OCI-LY7 (cell line): Measurements from ENCODE around the gene PURA. TPM values are rescaled to one million over a fixed set of nuclear protein-coding genes. Genes with fewer than 3 reads are reported as not detected.

Experiments used
- BruUV-seq: library from RNA; stranded (reverse); fragments of 400-500 nt; replicated peaks from 2 replicates; lab custom pipeline; 2021; lab: Mats Ljungman, UMichigan
- CTCF ChIA-PET: fragments of 300-600 bp; sonication (Branson Sonifier 250); formaldehyde crosslinking; loops from one replicate; lab custom pipeline; 2022; ENCODE audit warnings: antibody characterized with exemption; ENCODE audit not compliant: unreplicated experiment; lab: Charles Lee
- POLR2A ChIA-PET: fragments of 300-600 bp; sonication (Branson Sonifier 250); formaldehyde crosslinking; loops from one replicate; lab custom pipeline; 2022; ENCODE audit warnings: antibody characterized with exemption; lab: Charles Lee
- DNase-seq: peaks from one replicate; pipeline ENCODE4 v3.0.0-alpha.2; 2015; ENCODE audit warnings: low spot score
- H2AFZ ChIP-seq: fragments of 200-600 bp; sonication (generic), shearing (Covaris generic); 2 replicates; pipeline ENCODE4 v1.6.1; 2014; ENCODE audit warnings: mild to moderate bottlenecking, antibody characterized with exemption, low read length, moderate library complexity
- H3K27ac ChIP-seq: fragments of 200-600 bp; sonication (generic); 2 replicates; pipeline ENCODE4 v1.5.1; 2014; ENCODE audit warnings: mixed run types, low read depth, mild to moderate bottlenecking, moderate library complexity, low read length, inconsistent platforms; ENCODE audit not compliant: poor library complexity, severe bottlenecking
- H3K36me3 ChIP-seq: fragments of 200-600 bp; sonication (generic); 2 replicates; pipeline ENCODE4 v1.6.1; 2014; ENCODE audit warnings: mild to moderate bottlenecking, antibody characterized with exemption, low read length, moderate library complexity, mixed read lengths; ENCODE audit not compliant: insufficient read depth
- H3K4me1 ChIP-seq: fragments of 200-600 bp; sonication (generic); 2 replicates; pipeline ENCODE4 v1.5.1; 2014; ENCODE audit warnings: mild to moderate bottlenecking, low read length; ENCODE audit not compliant: insufficient read depth, poor library complexity, severe bottlenecking
- H3K4me2 ChIP-seq: fragments of 200-600 bp; sonication (generic); 2 replicates; pipeline ENCODE4 v1.6.1; 2014; ENCODE audit warnings: mild to moderate bottlenecking, low read length
- H3K4me3 ChIP-seq: fragments of 200-600 bp; sonication (generic); 2 replicates; pipeline ENCODE4 v1.5.1; 2014; ENCODE audit warnings: mild to moderate bottlenecking, low read depth, low read length; ENCODE audit not compliant: poor library complexity, severe bottlenecking
- H3K79me2 ChIP-seq: fragments of 200-600 bp; sonication (generic); 2 replicates; pipeline ENCODE4 v1.6.1; 2016; ENCODE audit warnings: low read depth, mild to moderate bottlenecking, low read length, moderate library complexity, mixed read lengths; ENCODE audit not compliant: insufficient read depth
- H3K9me2 ChIP-seq: fragments of 200-600 bp; sonication (generic); 2 replicates; pipeline ENCODE4 v1.6.1; 2016; ENCODE audit warnings: mild to moderate bottlenecking, low read length, mixed read lengths; ENCODE audit not compliant: insufficient read depth
- H3K9me3 ChIP-seq: fragments of 200-600 bp; sonication (generic); 2 replicates; pipeline ENCODE4 v1.6.1; 2014; ENCODE audit warnings: mild to moderate bottlenecking, mixed run types, low read length, mixed read lengths
- H4K20me1 ChIP-seq: fragments of 200-600 bp; sonication (generic); 2 replicates; pipeline ENCODE4 v1.6.1; 2014; ENCODE audit warnings: mild to moderate bottlenecking, antibody characterized with exemption, low read length, moderate library complexity, mixed read lengths; ENCODE audit not compliant: insufficient read depth
- EZH2phosphoT487 ChIP-seq: fragments of 200-600 bp; sonication (generic); IDR thresholded peaks from 2 replicates; pipeline ENCODE4 v1.6.1; 2018; ENCODE audit warnings: low read depth, borderline replicate concordance, mild to moderate bottlenecking, mixed run types, antibody characterized with exemption, low read length, moderate library complexity, mixed read lengths
- intact Hi-C: fragments of 100-400 bp; cut with micrococcal nuclease; formaldehyde crosslinking; loops from one replicate; pipeline ENCODE4 v1.10.0; 2022; ENCODE audit not compliant: unreplicated experiment
- total RNA-seq, 2 experiments: library from RNA; depleted of rRNA in 1 of 2; stranded (reverse); fragments of >200 nt in 1 of 2; shearing (Covaris generic) in 1 of 2; gene quantifications; 2 replicates each; pipeline ENCODE4 v1.2.3, GENCODE V29; 2014 to 2022
- TF ChIP-seq, protein P1 (sequence below): fragments of 200-600 bp; sonication (generic); conservative IDR thresholded peaks from 2 replicates; pipeline ENCODE4 v1.5.1; 2014; ENCODE audit warnings: mild to moderate bottlenecking, antibody characterized with exemption, low read length, moderate library complexity, mixed read lengths

Gene PURA
- total RNA-seq, 2 experiments from 2014 or later, result 19.0 to 19.7 TPM

DNA sequence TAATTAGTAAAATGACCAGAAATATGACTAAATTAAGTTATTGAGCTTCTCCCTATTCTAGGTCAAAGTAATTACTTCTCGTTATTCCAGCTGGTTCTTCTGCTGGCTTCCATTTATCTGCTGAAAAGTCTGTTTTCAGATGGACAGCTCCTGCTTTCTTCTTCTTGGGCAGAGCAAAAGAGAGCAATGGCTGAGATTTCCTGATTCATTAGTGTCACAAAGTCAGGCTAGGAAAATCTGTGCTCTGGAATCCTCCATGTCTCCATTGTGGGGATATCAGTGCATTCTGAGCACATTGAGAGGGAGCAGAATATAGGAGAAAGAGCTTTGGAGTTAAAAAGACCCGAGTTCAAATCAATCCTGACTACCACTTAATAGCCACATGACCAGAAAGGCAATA lies 37.1 kb upstream of the PURA start:
- Histone ChIP-seq H3K4me2 (no peak overlapping the region), H3K79me2 (no peaks in the 10 kb centered on the region), H3K9me2 (no peaks in the 10 kb centered on the region), H4K20me1 (no peaks in the 10 kb centered on the region), H3K36me3 (no peaks in the 10 kb centered on the region), H3K4me3 (no peak overlapping the region), H3K9me3 (no peaks in the 10 kb centered on the region), H3K27ac (no peak overlapping the region), H2AFZ (no peak overlapping the region), H3K4me1 (no peaks in the 10 kb centered on the region)
- DNase-seq, result no peak
- POLR2A ChIA-PET, result no interaction called here
- TF ChIP-seq, protein P1, sequence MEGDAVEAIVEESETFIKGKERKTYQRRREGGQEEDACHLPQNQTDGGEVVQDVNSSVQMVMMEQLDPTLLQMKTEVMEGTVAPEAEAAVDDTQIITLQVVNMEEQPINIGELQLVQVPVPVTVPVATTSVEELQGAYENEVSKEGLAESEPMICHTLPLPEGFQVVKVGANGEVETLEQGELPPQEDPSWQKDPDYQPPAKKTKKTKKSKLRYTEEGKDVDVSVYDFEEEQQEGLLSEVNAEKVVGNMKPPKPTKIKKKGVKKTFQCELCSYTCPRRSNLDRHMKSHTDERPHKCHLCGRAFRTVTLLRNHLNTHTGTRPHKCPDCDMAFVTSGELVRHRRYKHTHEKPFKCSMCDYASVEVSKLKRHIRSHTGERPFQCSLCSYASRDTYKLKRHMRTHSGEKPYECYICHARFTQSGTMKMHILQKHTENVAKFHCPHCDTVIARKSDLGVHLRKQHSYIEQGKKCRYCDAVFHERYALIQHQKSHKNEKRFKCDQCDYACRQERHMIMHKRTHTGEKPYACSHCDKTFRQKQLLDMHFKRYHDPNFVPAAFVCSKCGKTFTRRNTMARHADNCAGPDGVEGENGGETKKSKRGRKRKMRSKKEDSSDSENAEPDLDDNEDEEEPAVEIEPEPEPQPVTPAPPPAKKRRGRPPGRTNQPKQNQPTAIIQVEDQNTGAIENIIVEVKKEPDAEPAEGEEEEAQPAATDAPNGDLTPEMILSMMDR, result no peak
- no peak for TF ChIP-seq EZH2phosphoT487
- intact Hi-C loops, result no loop called here
- CTCF ChIA-PET, result no interaction called here
- no TSS peak for BruUV-seq

GRCh38 chr5:140083120-140083519 lies 30.8 kb upstream of the PURA start:
- no TSS peak for BruUV-seq
- TF ChIP-seq, protein P1, result no peak
- no peak for TF ChIP-seq EZH2phosphoT487
- CTCF ChIA-PET, result no interaction called here

DNA sequence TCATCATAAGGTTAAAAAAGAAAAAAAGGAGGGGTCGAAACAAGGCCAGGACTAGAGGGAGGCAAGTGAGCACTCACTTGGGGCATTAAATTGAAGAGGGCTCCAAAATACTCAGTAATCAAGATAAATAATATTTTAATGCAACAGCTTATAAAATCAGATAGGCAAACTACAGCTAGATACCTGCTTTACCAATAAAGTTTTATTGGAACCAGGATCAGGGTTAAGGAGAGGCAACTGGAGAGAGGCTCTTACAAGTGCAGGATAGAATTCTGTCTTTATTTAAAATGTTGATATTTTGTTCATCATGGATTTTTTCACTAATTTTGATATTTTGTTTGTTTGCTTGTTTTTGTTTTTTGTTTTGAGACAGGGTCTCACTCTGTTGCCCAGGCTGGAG lies 30.3 kb upstream of the PURA start:
- TF ChIP-seq EZH2phosphoT487, result no peak
- TF ChIP-seq, protein P1, result no peak
- Histone ChIP-seq H3K4me1 (no peaks in the 10 kb centered on the region), H2AFZ (no peak overlapping the region), H4K20me1 (no peaks in the 10 kb centered on the region), H3K27ac (no peak overlapping the region), H3K4me2 (no peak overlapping the region), H3K36me3 (no peaks in the 10 kb centered on the region), H3K9me2 (no peaks in the 10 kb centered on the region), H3K9me3 (no peaks in the 10 kb centered on the region), H3K79me2 (no peaks in the 10 kb centered on the region), H3K4me3 (no peak overlapping the region)
- no peak for DNase-seq
- intact Hi-C loops, result no loop called here
- ChIA-PET POLR2A (no interaction called here), CTCF (no interaction called here)
- no TSS peak for BruUV-seq

More at GRCh38 chr5:140083120-140083519, 30.8 kb upstream of the PURA start:
- H3K36me3 ChIP-seq, result no peaks in the 10 kb centered on the region
- no peak overlapping the region for H3K4me3 ChIP-seq
- no peak for DNase-seq
- no peaks in the 10 kb centered on the region for H3K9me3 ChIP-seq
- no peaks in the 10 kb centered on the region for H3K9me2 ChIP-seq
- no peaks in the 10 kb centered on the region for H3K4me1 ChIP-seq
- H3K4me2 ChIP-seq, result no peak overlapping the region
- POLR2A ChIA-PET, result no interaction called here
- no peaks in the 10 kb centered on the region for H4K20me1 ChIP-seq
- H2AFZ ChIP-seq, result no peak overlapping the region
- no peaks in the 10 kb centered on the region for H3K79me2 ChIP-seq
- intact Hi-C loops, result no loop called here
- no peak overlapping the region for H3K27ac ChIP-seq
